DMS79 treated with DMSO at 0.1 percent for 48 hours (cell line): ENCODE results near the gene SCN8A.
"Not testable (repeated sequence)": the region's sequence is repeated elsewhere in the genome, so short reads cannot be mapped to it uniquely, and the experiment has no call there.

ENCODE experiments used
- DNase-seq: peaks from one replicate; lab custom pipeline; 2025; lab: John Stamatoyannopoulos, UW

SCN8A gene

DNA sequence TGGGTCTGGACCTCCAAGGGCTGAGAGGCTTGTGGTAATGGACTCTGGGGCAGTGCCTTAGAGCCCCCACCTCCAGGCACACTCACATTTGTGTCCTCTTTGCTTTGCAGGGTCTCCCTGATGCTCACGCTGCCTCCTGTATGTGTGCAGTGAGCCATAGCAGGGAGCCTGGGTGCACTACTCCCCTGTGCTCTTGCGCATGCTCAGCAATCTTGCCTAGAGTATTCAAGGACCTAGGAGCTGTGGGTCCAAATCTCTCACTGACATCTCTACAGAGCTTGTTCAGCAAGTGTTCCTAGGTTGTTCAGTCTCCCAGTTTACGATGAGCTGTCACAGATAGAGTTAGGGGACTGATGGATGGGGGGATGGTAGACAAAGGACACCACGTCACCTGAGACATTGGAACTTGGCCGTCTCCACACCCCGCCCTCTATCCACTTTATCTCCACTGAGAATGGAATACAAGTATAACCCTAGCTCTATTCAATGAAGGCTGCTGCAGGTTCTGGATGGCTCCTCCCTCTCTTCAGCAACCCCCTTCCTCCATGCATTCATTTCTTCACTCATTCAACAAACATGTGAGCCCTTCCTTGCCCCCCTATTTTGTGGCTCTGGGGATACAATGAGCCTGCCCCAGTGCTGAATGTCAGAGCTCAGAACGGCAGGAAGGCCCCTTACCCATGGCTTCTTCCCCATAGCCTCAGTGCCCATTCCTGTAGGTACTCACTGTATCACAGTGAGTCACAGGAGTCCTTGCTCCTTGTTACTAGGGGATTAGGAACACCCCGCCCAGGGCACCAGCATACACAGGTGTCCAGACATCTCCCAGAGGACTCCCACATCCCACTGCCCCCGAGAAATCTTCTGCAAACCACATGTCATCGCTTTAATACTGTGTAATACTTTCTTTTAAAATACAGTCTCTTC is 226.3 kb downstream of the SCN8A start:
- peak; percentile 11 for DNase-seq

DNA sequence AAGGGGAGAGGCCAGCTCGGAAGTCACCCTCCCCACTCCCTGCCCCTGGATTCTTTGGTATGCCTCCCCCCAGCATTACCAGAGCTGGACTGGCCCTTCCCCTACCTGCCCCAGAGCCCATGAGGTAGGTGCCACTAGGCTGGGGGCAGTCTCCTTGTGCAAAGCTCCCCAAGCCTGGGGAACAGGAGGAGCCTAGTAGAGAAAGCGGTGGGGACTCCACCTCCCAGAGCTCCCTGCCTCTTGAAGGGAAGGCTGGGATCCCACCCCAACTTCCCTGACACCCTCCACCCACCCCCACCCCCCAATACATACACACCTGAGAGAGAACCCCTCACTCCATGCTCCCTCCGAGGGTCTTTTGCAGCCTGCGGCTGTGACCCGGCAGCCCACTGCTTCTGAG is 227.1 kb downstream of the SCN8A start:
- DNase-seq: no peak

DNA sequence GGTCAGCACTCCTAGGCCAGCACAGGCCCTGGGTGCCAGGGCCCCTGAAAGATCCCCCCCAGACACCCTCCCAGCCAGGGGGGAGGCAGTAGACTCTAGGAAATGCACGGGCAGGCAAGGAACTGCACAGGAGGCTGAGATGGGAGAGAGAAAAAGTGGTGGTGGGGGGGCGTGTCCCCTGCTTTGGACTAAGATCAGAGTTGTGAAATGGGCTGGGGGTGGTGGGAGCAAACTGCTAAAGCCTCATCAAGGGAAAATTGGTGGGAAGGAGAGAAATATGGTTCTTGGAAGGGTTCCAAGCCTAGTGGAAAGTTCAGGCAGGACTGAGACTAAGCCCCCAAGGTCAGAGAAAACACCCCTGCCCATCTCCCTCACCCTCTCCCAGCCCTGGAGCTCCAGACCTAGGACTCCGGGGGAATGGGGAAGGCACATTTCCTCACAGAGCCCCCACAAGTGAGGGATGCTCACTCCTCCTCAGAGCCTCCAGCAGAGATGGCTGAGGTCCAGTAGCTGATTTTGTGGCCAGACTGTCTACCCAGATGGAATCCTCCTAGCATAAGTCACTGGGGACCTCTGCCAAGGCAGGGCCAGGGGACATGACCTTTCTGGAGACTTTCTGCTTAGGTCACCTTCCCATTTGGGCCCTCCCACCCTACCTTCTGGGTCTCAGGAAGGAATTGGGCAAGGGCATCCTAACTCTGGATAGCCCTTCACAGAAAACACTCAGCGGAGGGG is 227.7 kb downstream of the SCN8A start:
- DNase-seq: no peak

- DNase-seq: no peak
Observed at GRCh38 chr12:51819736-51820525, 228.9 kb downstream of the SCN8A start.

- peak; percentile 48 for DNase-seq
Observed at GRCh38 chr12:51820526-51821439, 229.8 kb downstream of the SCN8A start.

DNA sequence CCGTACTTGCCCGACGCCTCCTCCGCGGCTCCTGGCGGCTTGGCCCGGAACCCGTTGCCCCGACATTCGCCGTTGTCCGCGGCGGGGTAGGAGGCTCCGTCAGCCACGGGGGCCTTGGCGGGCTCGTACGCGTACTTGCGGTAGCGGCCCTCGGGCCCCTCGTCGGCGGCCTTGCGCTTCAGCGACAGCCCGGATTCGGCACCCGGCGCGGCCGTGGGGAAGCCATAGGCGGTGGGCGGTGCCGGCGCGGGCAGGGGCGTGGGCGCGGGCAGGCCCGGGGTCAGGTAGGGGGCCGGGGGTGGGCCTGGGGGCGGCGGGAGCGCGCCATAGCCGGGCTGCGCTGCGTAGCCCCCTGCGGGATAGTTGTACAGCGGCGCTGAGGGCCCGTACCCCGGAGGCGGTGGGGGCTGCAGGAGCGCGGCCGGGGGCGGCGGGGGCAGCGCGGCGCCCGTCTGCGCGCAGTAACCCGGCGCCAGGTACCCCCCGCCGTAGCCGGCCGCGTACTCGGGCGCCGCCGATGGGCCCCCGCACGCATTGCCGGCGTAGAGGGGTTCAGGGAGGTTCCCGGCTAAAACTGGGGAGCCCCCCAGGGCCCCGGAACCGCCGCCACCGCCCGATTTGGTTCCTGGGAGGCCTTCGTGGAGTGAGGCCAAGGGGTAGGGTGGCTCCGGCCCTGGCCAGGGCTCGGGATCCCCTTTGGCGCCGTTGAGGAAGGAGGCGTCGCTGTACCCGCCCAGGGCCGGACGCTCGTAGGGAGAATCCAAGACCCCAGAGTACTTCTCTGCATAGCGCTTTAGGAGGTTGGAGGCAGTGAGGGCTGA is 230.6 kb downstream of the SCN8A start:
- no peak for DNase-seq

DNA sequence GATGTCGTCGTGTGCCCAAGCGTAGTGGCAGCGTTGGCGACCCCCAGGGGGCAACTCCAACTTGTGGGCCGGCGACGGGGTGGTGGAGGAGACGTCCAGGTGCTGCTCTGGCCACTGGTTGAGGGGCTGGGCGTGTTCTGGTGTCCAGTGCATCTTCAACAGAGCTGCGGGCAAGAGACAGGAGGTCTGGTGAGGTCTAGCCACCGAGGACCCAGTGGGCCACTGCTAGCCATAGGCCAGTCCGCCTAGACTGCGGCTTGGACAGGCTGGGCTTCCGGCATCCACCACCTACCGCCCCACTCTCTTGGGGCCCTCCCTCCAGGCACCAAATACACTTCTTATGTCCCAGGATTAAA is 231.2 kb downstream of the SCN8A start:
- DNase-seq: no peak

DNA sequence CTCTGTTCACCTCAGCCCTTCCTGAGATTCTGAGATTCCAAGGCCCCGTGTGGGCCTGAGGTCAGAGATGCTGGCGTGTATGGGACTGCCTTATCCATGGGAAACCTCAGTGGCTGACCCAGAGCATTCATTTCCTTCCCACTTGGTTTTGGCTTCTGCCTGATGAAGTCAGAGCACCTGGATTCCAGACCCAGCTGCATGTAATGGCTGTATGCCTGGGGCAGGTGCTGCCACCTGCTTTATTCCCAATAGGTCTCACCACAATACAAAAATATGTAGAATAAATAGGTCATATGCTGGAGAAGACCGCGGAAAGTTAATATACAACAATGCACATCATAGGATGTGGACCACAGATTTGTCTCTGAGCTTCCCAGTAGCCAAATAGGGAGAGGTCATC is 231.9 kb downstream of the SCN8A start:
- no peak for DNase-seq

GRCh38 chr12:51823875-51824565 is 233.0 kb downstream of the SCN8A start:
- peak; percentile 24 for DNase-seq

DNA sequence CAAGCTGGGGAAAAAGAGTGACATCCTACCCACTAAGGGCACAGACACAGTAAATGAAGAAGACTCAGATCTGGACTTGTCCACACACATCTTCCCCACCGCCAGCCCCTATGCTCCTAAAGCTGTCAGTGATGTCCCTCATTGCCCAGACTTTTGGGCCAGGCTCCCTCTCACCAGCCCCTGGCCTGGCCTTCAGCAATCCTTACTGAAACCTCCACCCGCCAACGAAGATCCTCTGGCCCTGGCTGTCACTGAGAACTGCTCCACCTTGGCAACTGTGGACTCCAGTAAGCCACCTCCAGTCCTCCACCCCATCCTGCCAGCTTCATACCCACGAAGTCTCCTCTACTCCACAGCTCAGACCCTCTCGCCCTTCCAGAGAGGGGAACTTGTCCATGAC is 234.2 kb downstream of the SCN8A start:
- no peak for DNase-seq

GRCh38 chr12:51826881-51827280 is 235.8 kb downstream of the SCN8A start:
- no peak for DNase-seq

DNA sequence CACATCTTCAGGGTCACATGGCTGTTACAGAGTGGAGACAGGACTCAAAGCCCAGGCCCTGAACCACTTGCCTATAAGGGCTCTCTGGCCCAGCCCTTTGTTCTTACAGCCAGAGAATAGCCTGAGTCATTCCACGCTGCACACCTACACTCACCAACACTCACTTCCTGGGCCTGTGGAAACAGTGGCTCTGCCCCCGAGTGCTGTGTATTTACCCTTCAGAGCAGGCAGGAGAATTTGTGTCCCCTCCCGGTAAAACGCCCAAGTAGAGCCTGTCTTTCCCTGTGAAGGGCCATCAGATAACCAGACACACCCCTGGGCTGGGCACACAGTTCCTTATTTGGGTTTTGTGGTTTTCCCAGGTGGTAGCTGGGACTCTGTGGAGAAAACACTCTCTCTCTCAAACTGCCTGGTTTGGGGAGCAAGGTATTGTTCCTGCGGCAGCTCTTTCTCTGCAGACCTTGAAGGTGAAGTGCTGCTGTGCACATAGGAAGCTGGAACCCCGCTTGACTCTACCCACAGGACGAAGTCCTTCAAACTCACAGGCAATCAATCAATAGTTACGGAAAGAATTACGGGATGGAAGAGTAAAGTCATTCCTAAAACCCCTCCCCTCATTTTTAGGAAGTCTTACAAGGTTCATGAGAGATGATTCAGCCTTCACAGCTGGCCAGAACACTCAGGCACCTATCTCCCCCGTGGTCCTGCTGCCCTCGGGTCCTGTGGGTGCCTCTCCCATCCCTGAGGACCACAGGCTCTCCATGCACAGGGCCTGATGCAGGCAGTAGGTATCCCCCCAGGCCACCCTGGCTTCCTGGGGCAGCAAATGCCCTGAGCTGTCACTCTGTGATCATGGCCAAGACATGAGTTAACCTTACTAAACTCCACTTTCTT is 237.1 kb downstream of the SCN8A start:
- DNase-seq: no peak

DNA sequence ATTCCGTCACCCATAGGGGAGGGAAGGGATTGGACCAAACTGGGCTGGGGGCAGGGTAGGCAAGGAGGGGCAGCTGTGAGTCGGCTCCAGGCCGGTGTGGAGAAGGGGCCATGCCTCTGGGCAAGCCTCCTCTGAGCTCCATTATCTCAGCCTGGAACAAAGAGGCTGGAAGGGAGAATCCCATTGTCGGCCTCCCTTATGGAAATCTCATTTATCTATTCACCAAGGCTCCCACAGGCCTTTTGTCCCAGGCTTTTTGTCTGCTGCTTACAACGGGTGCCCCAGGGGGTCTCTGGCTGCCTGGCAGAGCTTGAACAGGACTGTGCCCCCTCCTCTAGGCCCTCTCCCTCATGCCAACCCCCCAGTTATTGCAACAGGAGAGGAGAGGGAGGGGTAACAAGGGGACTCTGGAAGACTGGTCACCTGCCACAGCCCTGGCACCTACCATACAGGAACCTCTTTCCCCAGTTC is 238.0 kb downstream of the SCN8A start:
- no peak for DNase-seq

DNA sequence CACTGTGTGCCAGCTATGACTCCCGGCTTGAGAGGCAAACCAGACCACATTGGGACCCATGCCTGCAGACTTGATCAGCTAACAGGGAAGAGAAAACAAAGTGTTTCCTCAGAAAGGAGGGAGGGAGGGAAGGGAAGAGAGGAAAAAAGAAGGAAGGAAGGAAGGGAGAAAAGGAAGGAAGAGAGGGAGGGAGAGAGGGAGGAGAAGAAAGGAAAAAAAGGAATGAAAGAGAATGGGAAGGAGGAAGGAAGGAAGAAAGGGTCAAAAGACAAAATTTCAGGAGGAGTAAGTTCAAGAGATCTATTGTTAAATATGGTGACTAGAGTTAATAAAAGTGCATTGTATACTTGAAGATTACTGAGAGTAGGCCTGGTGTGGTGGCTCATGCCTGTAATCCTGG is 238.6 kb downstream of the SCN8A start:
- no peak for DNase-seq

DNA sequence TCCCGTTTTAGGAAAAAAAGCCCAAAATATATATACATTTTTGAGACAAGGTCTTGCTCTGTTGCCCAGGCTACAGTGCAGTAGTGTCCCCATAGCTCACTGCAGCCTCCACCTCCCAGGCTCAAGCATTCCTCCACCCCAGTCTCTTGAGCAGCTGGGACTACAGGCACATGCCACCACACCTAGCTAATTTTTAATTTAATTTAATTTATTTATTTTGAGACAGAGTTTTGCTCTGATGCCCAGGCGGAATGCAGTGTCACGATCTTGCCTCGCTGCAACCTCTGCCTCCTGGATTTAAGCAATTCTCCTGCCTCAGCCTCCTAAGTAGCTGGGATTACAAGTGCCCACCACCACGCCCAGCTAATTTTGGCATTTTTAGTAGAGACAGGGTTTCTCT is 240.8 kb downstream of the SCN8A start:
- not testable (repeated sequence) for DNase-seq

GRCh38 chr12:51832354-51833107 is 241.5 kb downstream of the SCN8A start:
- no peak for DNase-seq

DNA sequence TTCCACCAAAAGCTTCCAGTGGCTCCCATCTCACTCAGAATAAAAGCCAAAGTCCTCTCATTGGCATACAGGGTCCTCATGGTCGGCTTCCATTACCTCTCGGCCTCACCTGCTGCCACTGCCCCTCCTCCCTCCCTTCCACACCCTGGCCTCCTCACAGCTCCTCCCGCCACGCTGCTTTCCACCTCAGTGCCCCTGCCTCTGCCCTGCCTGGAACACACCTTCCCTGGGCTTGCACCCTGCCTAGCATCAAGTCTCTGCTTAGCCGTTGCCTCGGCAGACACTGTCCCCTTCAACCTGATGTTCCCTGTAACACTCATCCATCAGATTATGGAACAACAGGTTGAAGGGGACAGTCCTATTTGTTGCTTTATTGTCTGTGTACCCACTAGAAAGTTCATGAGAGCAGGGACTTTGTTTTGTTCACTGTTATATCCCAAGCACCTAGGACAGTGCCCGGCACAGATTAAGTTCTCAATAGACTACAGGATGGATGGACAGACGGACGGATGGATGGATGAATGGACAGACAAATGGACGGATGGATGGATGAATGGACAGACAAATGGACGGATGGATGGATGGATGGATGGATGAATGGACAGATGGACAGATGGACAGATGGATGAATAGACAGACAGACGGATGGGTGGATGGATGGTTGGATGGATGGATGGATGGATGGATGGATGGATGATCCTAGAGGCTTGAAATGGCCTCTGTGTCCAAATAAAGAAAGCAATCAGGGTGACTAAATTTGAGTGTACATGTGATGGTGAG is 242.6 kb downstream of the SCN8A start:
- no peak for DNase-seq
